GM12878 (cell line): ENCODE measurements around the gene KIRREL3. TPM values are rescaled to one million over a fixed set of nuclear protein-coding genes. Genes with fewer than 3 reads are reported as not detected.

Experiments used
- ATAC-seq: fragments of 200-7000 bp; cut with Tn5 transposase; 3 replicates; pipeline ENCODE4 v1.9.1; 2020; ENCODE audit warnings: mild to moderate bottlenecking, moderate library complexity
- BruUV-seq: library from RNA; stranded (reverse); fragments of 400-500 nt; replicated peaks from 2 replicates; lab custom pipeline; 2021; lab: Mats Ljungman, UMichigan
- CTCF ChIA-PET: fragments of 300-600 bp; sonication (Branson Sonifier 250); formaldehyde crosslinking; extraction: SDS; loops from one replicate; lab custom pipeline; 2021; ENCODE audit warnings: inconsistent platforms; lab: Yijun Ruan, JAX
- POLR2A ChIA-PET: fragments of 350-600 bp; formaldehyde crosslinking; extraction: SDS; loops from one replicate; lab custom pipeline; 2021; ENCODE audit warnings: inconsistent platforms; lab: Charles Lee
- RAD21 ChIA-PET: fragments of 300-600 bp; sonication (Branson Sonifier 250); formaldehyde crosslinking; loops from one replicate; lab custom pipeline; 2023; ENCODE audit warnings: antibody characterized with exemption; ENCODE audit not compliant: unreplicated experiment; lab: Charles Lee
- SMC1A ChIA-PET: fragments of 300-600 bp; sonication (Branson Sonifier 250); formaldehyde crosslinking; loops from one replicate; lab custom pipeline; 2023; ENCODE audit not compliant: unreplicated experiment, uncharacterized antibody; lab: Charles Lee
- DNase-seq: peaks from one replicate; pipeline ENCODE4 v3.0.0-alpha.2; 2011; ENCODE audit warnings: low read depth, low spot score
- FAIRE-seq: peaks from 3 replicates; lab custom pipeline; 2011; peaks lifted over from hg19 to GRCh38; lab: Jason Lieb, UNC
- H2AFZ ChIP-seq: 2 replicates; pipeline ENCODE4 v1.6.0; 2011; ENCODE audit warnings: low read depth, low read length, control low read depth; ENCODE audit not compliant: control insufficient read depth
- H3K27ac ChIP-seq: 2 replicates; pipeline ENCODE4 v1.5.1; 2011; ENCODE audit warnings: control low read depth; ENCODE audit not compliant: control insufficient read depth, insufficient read depth
- H3K27me3 ChIP-seq, 2 experiments: replicated peaks in 1 of 2; 2 replicates each; pipeline versions ENCODE4 v1.6.0 to v1.6.1; 2011; ENCODE audit warnings: low read length in 1 of 2; ENCODE audit not compliant: control insufficient read depth in 2 of 2, insufficient read depth in 2 of 2
- H3K36me3 ChIP-seq, 2 experiments: 2 replicates each; pipeline ENCODE4 v1.5.1; 2011; ENCODE audit warnings: low read length in 1 of 2; ENCODE audit not compliant: control insufficient read depth in 2 of 2, insufficient read depth in 2 of 2
- H3K4me1 ChIP-seq: 2 replicates; pipeline ENCODE4 v1.6.1; 2011; ENCODE audit warnings: mild to moderate bottlenecking, low read length, moderate library complexity, mixed read lengths; ENCODE audit not compliant: control insufficient read depth, insufficient read depth
- H3K4me2 ChIP-seq: 2 replicates; pipeline ENCODE4 v1.6.0; 2011; ENCODE audit warnings: control low read depth; ENCODE audit not compliant: control insufficient read depth, insufficient read depth
- H3K4me3 ChIP-seq: fragments of 200-600 bp; sonication (generic); 2 replicates; pipeline ENCODE4 v1.5.1; 2016
- H3K79me2 ChIP-seq: 2 replicates; pipeline ENCODE4 v1.6.0; 2011; ENCODE audit warnings: low read length; ENCODE audit not compliant: control insufficient read depth, insufficient read depth
- H3K9ac ChIP-seq: 2 replicates; pipeline ENCODE4 v1.8.0; 2011; ENCODE audit warnings: low read length, control low read depth, mixed read lengths; ENCODE audit not compliant: control insufficient read depth, insufficient read depth
- H3K9me3 ChIP-seq: replicated peaks from 3 replicates; pipeline ENCODE4 v1.5.1; 2011; ENCODE audit warnings: mild to moderate bottlenecking, low read length; ENCODE audit not compliant: control insufficient read depth, insufficient read depth
- H4K20me1 ChIP-seq: 2 replicates; pipeline ENCODE4 v1.6.0; 2011; ENCODE audit not compliant: control insufficient read depth, insufficient read depth
- BHLHE40 ChIP-seq, 2 experiments: fragments of 450-650 bp in 1 of 2; IDR thresholded peaks; 2 replicates each; pipeline ENCODE4 v1.6.1; 2011 to 2017; ENCODE audit warnings: low read depth in 2 of 2, borderline replicate concordance in 1 of 2, improper control_type of control experiment in 1 of 2, low read length in 1 of 2, mild to moderate bottlenecking in 1 of 2
- E2F8 ChIP-seq: fragments of 450-650 bp; IDR thresholded peaks from 2 replicates; pipeline ENCODE4 v1.6.1; 2018; ENCODE audit warnings: mild to moderate bottlenecking, low read depth, moderate library complexity; ENCODE audit not compliant: partially characterized antibody
- HSF1 ChIP-seq: fragments of 150-350 bp; IDR thresholded peaks from 2 replicates; pipeline ENCODE4 v1.6.1; 2014; ENCODE audit warnings: mild to moderate bottlenecking, low read depth, low read length
- IKZF1 ChIP-seq: fragments of 450-650 bp; conservative IDR thresholded peaks from 2 replicates; pipeline ENCODE4 v1.6.1; 2017; ENCODE audit warnings: antibody characterized with exemption, mild to moderate bottlenecking
- SUPT20H ChIP-seq: IDR thresholded peaks from 2 replicates; pipeline ENCODE4 v1.6.1; 2011; ENCODE audit warnings: low read depth, mild to moderate bottlenecking, low read length, moderate library complexity, borderline replicate concordance; ENCODE audit not compliant: control insufficient read depth
- ZNF207 ChIP-seq: fragments of 450-650 bp; IDR thresholded peaks from 2 replicates; pipeline ENCODE4 v1.6.1; 2014; ENCODE audit warnings: antibody characterized with exemption, mild to moderate bottlenecking, borderline replicate concordance
- WGBS: methylation state at CpG from one replicate; pipeline ENCODE4 v1.1.6; 2016; ENCODE audit warnings: low lambda C conversion rate; ENCODE audit not compliant: insufficient replicate concordance, insufficient coverage; ENCODE audit errors: missing lambda C conversion rate; 5-methylcytosine and 5-hydroxymethylcytosine counted together
- in situ Hi-C: fragments of 300-500 bp; cut with MboI; formaldehyde crosslinking; loops from 9 replicates; pipeline ENCODE4 v1.14.3; 2018; ENCODE audit warnings: mixed read lengths
- intact Hi-C: fragments of 100-400 bp; cut with micrococcal nuclease; formaldehyde crosslinking; loops from one replicate; pipeline ENCODE4 v1.14.2; 2022; ENCODE audit not compliant: unreplicated experiment
- polyA plus RNA-seq, 11 experiments: library from polyadenylated mRNA; depleted of rRNA in 4 of 11; unstranded in 6 of 11; stranded (reverse) in 5 of 11; fragments of >200 nt; fragmentation: Nextera tagmentation in 4 of 11; fragmentation: Illumina TruSeq in 1 of 11; extraction: Ambion mirVana in 4 of 11; extraction: Trizol in 1 of 11; gene quantifications; 1 replicate in 1 of 11; 2 replicates in 10 of 11; pipeline versions ENCODE4 v1.2.1 to v1.2.3, GENCODE V29; 2011 to 2016; ENCODE audit warnings: inconsistent platforms in 2 of 11, missing spikeins in 2 of 11, low read depth in 1 of 11
- total RNA-seq, 4 experiments: library from RNA; depleted of rRNA in 3 of 4; stranded (reverse); fragments of >200 nt in 3 of 4; fragmentation: Illumina TruSeq in 1 of 4; extraction: Trizol in 1 of 4; gene quantifications; 2 replicates each; pipeline versions ENCODE4 v1.2.1 to v1.2.3, GENCODE V29; 2013 to 2021
- TF ChIP-seq, protein P1 (sequence below): fragments of 450-650 bp; conservative IDR thresholded peaks from 2 replicates; pipeline ENCODE4 v1.6.1; 2017; ENCODE audit warnings: mild to moderate bottlenecking, moderate library complexity
- TF ChIP-seq, protein P2 (sequence below): IDR thresholded peaks from 2 replicates; pipeline ENCODE4 v1.6.1; 2011; ENCODE audit warnings: low read depth, mild to moderate bottlenecking, low read length, moderate library complexity, borderline replicate concordance; ENCODE audit errors: extremely low read depth
- TF ChIP-seq, protein P3 (sequence below): IDR thresholded peaks from 2 replicates; pipeline ENCODE4 v1.6.1; 2012; ENCODE audit warnings: low read depth, low read length, improper control_type of control experiment

KIRREL3 gene
- total and polyA plus RNA-seq, 10 of the 15 experiments (the other 5 are each of a cell fraction or from before 2014, with no cell fraction given): under 0.01 TPM; not detected in 9

GRCh38 chr11:126467046-126467370, 533.6 kb downstream of the KIRREL3 start (continued):
- TF ChIP-seq E2F8 (no peak), HSF1 (no peak)
- TF ChIP-seq, protein P1, sequence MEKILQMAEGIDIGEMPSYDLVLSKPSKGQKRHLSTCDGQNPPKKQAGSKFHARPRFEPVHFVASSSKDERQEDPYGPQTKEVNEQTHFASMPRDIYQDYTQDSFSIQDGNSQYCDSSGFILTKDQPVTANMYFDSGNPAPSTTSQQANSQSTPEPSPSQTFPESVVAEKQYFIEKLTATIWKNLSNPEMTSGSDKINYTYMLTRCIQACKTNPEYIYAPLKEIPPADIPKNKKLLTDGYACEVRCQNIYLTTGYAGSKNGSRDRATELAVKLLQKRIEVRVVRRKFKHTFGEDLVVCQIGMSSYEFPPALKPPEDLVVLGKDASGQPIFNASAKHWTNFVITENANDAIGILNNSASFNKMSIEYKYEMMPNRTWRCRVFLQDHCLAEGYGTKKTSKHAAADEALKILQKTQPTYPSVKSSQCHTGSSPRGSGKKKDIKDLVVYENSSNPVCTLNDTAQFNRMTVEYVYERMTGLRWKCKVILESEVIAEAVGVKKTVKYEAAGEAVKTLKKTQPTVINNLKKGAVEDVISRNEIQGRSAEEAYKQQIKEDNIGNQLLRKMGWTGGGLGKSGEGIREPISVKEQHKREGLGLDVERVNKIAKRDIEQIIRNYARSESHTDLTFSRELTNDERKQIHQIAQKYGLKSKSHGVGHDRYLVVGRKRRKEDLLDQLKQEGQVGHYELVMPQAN: no peak

GRCh38 chr11:126466236-126467045, 534.1 kb downstream of the KIRREL3 start:
- no peak overlapping the region for H3K4me3 ChIP-seq

More at GRCh38 chr11:126466236-126467045, 534.1 kb downstream of the KIRREL3 start:
- TF ChIP-seq ZNF207: no peak
- no peak for TF ChIP-seq SUPT20H
- TF ChIP-seq, protein P2, sequence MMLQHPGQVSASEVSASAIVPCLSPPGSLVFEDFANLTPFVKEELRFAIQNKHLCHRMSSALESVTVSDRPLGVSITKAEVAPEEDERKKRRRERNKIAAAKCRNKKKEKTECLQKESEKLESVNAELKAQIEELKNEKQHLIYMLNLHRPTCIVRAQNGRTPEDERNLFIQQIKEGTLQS: no peak
- TF ChIP-seq, protein P3, sequence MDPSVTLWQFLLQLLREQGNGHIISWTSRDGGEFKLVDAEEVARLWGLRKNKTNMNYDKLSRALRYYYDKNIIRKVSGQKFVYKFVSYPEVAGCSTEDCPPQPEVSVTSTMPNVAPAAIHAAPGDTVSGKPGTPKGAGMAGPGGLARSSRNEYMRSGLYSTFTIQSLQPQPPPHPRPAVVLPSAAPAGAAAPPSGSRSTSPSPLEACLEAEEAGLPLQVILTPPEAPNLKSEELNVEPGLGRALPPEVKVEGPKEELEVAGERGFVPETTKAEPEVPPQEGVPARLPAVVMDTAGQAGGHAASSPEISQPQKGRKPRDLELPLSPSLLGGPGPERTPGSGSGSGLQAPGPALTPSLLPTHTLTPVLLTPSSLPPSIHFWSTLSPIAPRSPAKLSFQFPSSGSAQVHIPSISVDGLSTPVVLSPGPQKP: no peak
- no peak for TF ChIP-seq IKZF1
- TF ChIP-seq BHLHE40 (IDR thresholded peaks at IDR 0.05; ENCODE audit: borderline replicate concordance in 1 of 2, low read depth in 2 of 2, low read length in 1 of 2): peak in 1 of 2 experiments; percentile 23; a peak in 1 of 4 replicates
- H3K4me2 ChIP-seq: peak overlapping the region; percentile 26
- DNase-seq (no peak), ATAC-seq (peak; percentile 8), FAIRE-seq (no peak)
- H2AFZ ChIP-seq: no peak overlapping the region
- BruUV-seq: no TSS peak
- ChIA-PET CTCF (interaction anchor here (0.8 to 6.5 kb wide), 3 partner anchors 16 to 155 kb away, joined by 3 to 76 read pairs (median 5); no protein-coding TSS in a partner anchor), POLR2A (no interaction called here), SMC1A (no interaction called here), RAD21 (no interaction called here)
- H3K4me1 ChIP-seq: peaks cover 20% of the 10 kb centered on the region
- H3K9ac ChIP-seq: no peak overlapping the region
- H4K20me1 ChIP-seq: no peaks in the 10 kb centered on the region
- no peaks in the 10 kb centered on the region for H3K79me2 ChIP-seq
- in situ Hi-C loops (no loop called here), intact Hi-C loops (no loop called here)
- H3K36me3 ChIP-seq: no peaks in the 10 kb centered on the region
- H3K27ac ChIP-seq: no peak overlapping the region
- H3K9me3 ChIP-seq: no peaks in the 10 kb centered on the region; the same call in 2 of the 3 replicates
- no peaks in the 10 kb centered on the region; a peak in 1 of 4 replicates for H3K27me3 ChIP-seq
- 32% methylated on average over 17 of the region's 18 CpGs for WGBS
